ENCODE measurements around the gene CMIP.

DNA sequence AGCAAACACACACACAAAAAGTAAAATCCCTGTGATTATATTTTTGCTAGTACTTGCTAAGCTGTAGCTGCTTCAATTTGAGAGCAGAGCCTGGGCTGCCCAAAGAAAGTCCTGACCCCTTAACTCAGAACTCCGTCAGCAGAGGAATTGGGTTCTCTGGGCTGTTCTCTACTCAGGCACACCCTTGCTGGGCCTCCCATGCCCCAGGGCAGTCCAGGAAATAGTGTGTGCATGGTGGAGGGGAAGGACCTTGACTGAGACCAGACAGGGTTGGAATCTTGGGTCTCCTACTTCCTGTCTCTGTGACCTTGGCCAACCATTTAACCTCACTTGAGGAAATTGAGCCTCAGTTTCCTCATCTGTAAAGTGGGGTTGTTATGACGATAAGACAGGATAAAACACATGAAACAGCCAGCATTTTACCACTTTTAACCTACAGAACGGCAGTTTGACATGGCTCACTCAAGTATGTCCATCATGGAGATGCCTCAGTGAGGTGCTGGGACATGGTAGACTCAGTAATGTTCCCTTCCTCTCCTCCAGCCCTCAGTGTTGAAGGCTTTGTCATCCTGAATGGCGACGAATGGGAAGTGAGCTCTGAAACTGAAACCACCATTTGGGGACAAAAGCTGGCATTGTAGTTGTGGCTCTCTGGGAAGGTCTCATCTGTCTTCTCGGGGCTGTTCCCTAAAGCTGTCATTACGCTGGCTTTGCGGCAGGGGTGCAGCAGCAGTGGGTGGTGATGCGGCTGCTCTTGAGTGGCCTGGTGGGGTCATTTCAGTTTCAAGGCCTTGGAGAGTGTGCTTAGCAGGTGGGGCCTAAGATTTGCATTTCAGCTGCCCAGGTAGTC, 74.9 kb downstream of the CMIP start:
- TF ChIP-seq TCF12 (IDR thresholded peaks at IDR 0.05; ENCODE audit: low read depth) (no peak), YY1 (IDR thresholded peaks at IDR 0.05; ENCODE audit: low read depth) (no peak), TAF1 (IDR thresholded peaks at IDR 0.05; ENCODE audit: low read depth) (no peak), RAD21 (IDR thresholded peaks at IDR 0.05; ENCODE audit: low read depth) (no peak), EGR1 (IDR thresholded peaks at IDR 0.05) (no peak)
- TF ChIP-seq, protein P1, sequence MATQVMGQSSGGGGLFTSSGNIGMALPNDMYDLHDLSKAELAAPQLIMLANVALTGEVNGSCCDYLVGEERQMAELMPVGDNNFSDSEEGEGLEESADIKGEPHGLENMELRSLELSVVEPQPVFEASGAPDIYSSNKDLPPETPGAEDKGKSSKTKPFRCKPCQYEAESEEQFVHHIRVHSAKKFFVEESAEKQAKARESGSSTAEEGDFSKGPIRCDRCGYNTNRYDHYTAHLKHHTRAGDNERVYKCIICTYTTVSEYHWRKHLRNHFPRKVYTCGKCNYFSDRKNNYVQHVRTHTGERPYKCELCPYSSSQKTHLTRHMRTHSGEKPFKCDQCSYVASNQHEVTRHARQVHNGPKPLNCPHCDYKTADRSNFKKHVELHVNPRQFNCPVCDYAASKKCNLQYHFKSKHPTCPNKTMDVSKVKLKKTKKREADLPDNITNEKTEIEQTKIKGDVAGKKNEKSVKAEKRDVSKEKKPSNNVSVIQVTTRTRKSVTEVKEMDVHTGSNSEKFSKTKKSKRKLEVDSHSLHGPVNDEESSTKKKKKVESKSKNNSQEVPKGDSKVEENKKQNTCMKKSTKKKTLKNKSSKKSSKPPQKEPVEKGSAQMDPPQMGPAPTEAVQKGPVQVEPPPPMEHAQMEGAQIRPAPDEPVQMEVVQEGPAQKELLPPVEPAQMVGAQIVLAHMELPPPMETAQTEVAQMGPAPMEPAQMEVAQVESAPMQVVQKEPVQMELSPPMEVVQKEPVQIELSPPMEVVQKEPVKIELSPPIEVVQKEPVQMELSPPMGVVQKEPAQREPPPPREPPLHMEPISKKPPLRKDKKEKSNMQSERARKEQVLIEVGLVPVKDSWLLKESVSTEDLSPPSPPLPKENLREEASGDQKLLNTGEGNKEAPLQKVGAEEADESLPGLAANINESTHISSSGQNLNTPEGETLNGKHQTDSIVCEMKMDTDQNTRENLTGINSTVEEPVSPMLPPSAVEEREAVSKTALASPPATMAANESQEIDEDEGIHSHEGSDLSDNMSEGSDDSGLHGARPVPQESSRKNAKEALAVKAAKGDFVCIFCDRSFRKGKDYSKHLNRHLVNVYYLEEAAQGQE (IDR thresholded peaks at IDR 0.05; ENCODE audit: low read depth) = no peak
